ENCODE measurements around the gene LDHA. TPM values are rescaled to one million over a fixed set of nuclear protein-coding genes. Genes with fewer than 3 reads are reported as not detected.

The LDHA gene
- total and polyA plus RNA-seq, 9 of the 15 experiments (the other 6 are each of a cell fraction or from before 2014, with no cell fraction given), result 535 to 3,001 (median 926) TPM

- TF ChIP-seq SETDB1 (IDR thresholded peaks at IDR 0.05; ENCODE audit: low read length) (no peak), DEAF1 (CRISPR knock-in tag; IDR thresholded peaks at IDR 0.05) (0 out of 2 replicates have a peak, but pooled peaks have one; percentile 23), TAL1 (IDR thresholded peaks at IDR 0.05) (no peak), HDAC6 (IDR thresholded peaks at IDR 0.05; ENCODE audit: low read depth, low read length) (no peak), ZNF79 (CRISPR knock-in tag; IDR thresholded peaks at IDR 0.05; ENCODE audit: low read depth) (0 out of 2 replicates have a peak, but pooled peaks have one; percentile 11), MTA3 (IDR thresholded peaks at IDR 0.05; ENCODE audit: borderline replicate concordance) (no peak; the same call in 1 of the 2 replicates), ATF2 (CRISPR knock-in tag; IDR thresholded peaks at IDR 0.05) (no peak), KDM4B (IDR thresholded peaks at IDR 0.05; ENCODE audit: borderline replicate concordance in 2 of 2, low read depth in 1 of 2) (no peak), WHSC1 (IDR thresholded peaks at IDR 0.05; ENCODE audit: low read length) (no peak), TCF7 (IDR thresholded peaks at IDR 0.05; ENCODE audit: borderline replicate concordance) (no peak), NRF1 (conservative IDR thresholded peaks at IDR 0.05 in 1 of 2, IDR thresholded peaks at IDR 0.05 in 1 of 2) (no peak), FOSL1 (tag; conservative IDR thresholded peaks at IDR 0.05) (peak; percentile 46), TFAP4 (CRISPR knock-in tag; IDR thresholded peaks at IDR 0.05; ENCODE audit: borderline replicate concordance) (no peak), GABPA (tag; conservative IDR thresholded peaks at IDR 0.05; ENCODE audit: low read depth) (peak; percentile 62), ATF4 (CRISPR knock-in tag; IDR thresholded peaks at IDR 0.05) (no peak), ZNF253 (CRISPR knock-in tag; conservative IDR thresholded peaks at IDR 0.05) (no peak), SMAD4 (CRISPR knock-in tag; conservative IDR thresholded peaks at IDR 0.05) (0 out of 2 replicates have a peak, but pooled peaks have one; percentile 63), ZNF589 (CRISPR knock-in tag; IDR thresholded peaks at IDR 0.05; ENCODE audit: low read depth) (peak; percentile 63; the same call in 1 of the 2 replicates), CCAR2 (IDR thresholded peaks at IDR 0.05; ENCODE audit: low read depth, low read length) (no peak), ASH1L (IDR thresholded peaks at IDR 0.05; ENCODE audit: borderline replicate concordance, low read depth, partially characterized antibody) (no peak), RCOR1 (IDR thresholded peaks at IDR 0.05; ENCODE audit: borderline replicate concordance in 1 of 2, low read depth in 2 of 2, low read length in 2 of 2) (0 out of 4 replicates have a peak, but pooled peaks of 1 of the 2 experiments have one; percentile 13), SRSF1 (IDR thresholded peaks at IDR 0.05; ENCODE audit: low read depth, low read length) (no peak), MCM3 (IDR thresholded peaks at IDR 0.05) (no peak), NR3C1 (CRISPR knock-in tag; IDR thresholded peaks at IDR 0.05) (no peak), JUN (IDR thresholded peaks at IDR 0.05; ENCODE audit: borderline replicate concordance, low read depth, low read length) (no peak), JUN (CRISPR knock-in tag; IDR thresholded peaks at IDR 0.05; ENCODE audit: borderline replicate concordance) (no peak)
Measured at GRCh38 chr11:18384157-18384641, 10.2 kb upstream of the LDHA start (continued).
